Esophagus mucosa (tissue), 1 donor: Measurements from ENCODE around the gene PAPSS2. TPM values are rescaled to one million over a fixed set of nuclear protein-coding genes. Genes with fewer than 3 reads are reported as not detected.
"Not testable (repeated sequence)": the region's sequence is repeated elsewhere in the genome, so short reads cannot be mapped to it uniquely, and the experiment has no call there.

Experiments
- ATAC-seq: fragments of 200-7000 bp; cut with Tn5 transposase; one replicate; pipeline ENCODE4 v1.9.1; 2020
- total RNA-seq: library from RNA; stranded (reverse); gene quantifications from one replicate; pipeline ENCODE4 v1.2.4, GENCODE V29; 2023
- donor health status: DM: yes; HTN: yes; CAD: no.

The PAPSS2 gene
- total RNA-seq, 1 donor from 2014 or later: 10.4 TPM

- no peak for ATAC-seq
Observed at GRCh38 chr10:87712913-87713616, 53.4 kb downstream of the PAPSS2 start.

- no peak for ATAC-seq
Observed at GRCh38 chr10:87713707-87714106, 54.0 kb downstream of the PAPSS2 start.

GRCh38 chr10:87715552-87716347 is 56.1 kb downstream of the PAPSS2 start:
- ATAC-seq: no peak

GRCh38 chr10:87716348-87716670 is 56.6 kb downstream of the PAPSS2 start:
- no peak for ATAC-seq

- ATAC-seq: no peak
Observed at GRCh38 chr10:87720665-87721064, 61.0 kb downstream of the PAPSS2 start.

- ATAC-seq: no peak
Observed at GRCh38 chr10:87721781-87722180, 62.1 kb downstream of the PAPSS2 start.

- no peak for ATAC-seq
Observed at GRCh38 chr10:87722716-87723115, 63.0 kb downstream of the PAPSS2 start.

GRCh38 chr10:87723500-87723899 is 63.8 kb downstream of the PAPSS2 start:
- ATAC-seq: no peak

GRCh38 chr10:87724789-87725188 is 65.1 kb downstream of the PAPSS2 start:
- no peak for ATAC-seq

GRCh38 chr10:87729940-87730339 is 70.3 kb downstream of the PAPSS2 start:
- no peak for ATAC-seq

GRCh38 chr10:87733081-87733480 is 73.4 kb downstream of the PAPSS2 start:
- ATAC-seq: no peak

GRCh38 chr10:87734987-87735827 is 75.5 kb downstream of the PAPSS2 start:
- ATAC-seq: peak; percentile 50

- not testable (repeated sequence) for ATAC-seq
Observed at GRCh38 chr10:87738253-87738652, 78.6 kb downstream of the PAPSS2 start.

- ATAC-seq: no peak
Observed at GRCh38 chr10:87739703-87740102, 80.0 kb downstream of the PAPSS2 start.

- ATAC-seq: peak; percentile 88
Observed at GRCh38 chr10:87740254-87740655, 80.6 kb downstream of the PAPSS2 start.

GRCh38 chr10:87742992-87743610 is 83.4 kb downstream of the PAPSS2 start:
- ATAC-seq: not testable (repeated sequence)

GRCh38 chr10:87744606-87745005 is 84.9 kb downstream of the PAPSS2 start:
- no peak for ATAC-seq

- ATAC-seq: no peak
Observed at GRCh38 chr10:87746911-87747310, 87.2 kb downstream of the PAPSS2 start.

- ATAC-seq: not testable (repeated sequence)
Observed at GRCh38 chr10:87748244-87748643, 88.6 kb downstream of the PAPSS2 start.

GRCh38 chr10:87750001-87750671 is 90.5 kb downstream of the PAPSS2 start:
- ATAC-seq: peak; percentile 89

- no peak for ATAC-seq
Observed at GRCh38 chr10:87750817-87751216, 91.1 kb downstream of the PAPSS2 start.

GRCh38 chr10:87751274-87751673 is 91.6 kb downstream of the PAPSS2 start:
- ATAC-seq: no peak
